ENCODE measurements around the gene EFEMP2. TPM values are rescaled to one million over a fixed set of nuclear protein-coding genes. Genes with fewer than 3 reads are reported as not detected.

EFEMP2 gene
- total RNA-seq, 1 donor from 2014 or later, result 97.3 TPM

DNA sequence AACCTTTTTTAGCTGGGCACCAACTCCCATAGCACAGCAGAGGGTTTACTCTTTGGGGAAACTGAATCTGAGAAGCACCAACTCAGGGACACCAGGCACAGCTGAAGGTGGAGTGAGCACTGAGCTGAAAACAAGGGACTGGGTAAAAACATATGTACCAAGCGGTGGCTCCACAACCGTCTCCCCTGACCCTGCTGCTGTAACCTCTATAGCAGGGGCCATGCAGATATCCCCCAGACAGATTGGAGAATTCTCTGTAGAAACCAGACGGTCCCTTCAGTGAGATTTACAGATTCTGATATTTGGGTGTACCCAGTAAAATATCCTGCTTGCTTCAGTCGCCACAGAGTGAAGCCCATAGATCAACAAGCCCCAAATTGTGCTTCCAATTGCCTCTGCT lies 43.1 kb downstream of the EFEMP2 start:
- Histone ChIP-seq H3K4me2 (ENCODE audit: low read length) (no peak overlapping the region), H4K20me1 (ENCODE audit: insufficient read depth, low read length) (no peaks in the 10 kb centered on the region), H2AFZ (ENCODE audit: low read depth, low read length) (no peak overlapping the region), H3K4me3 (ENCODE audit: insufficient read depth, low read depth, low read length) (no peak overlapping the region), H3K4me1 (ENCODE audit: insufficient read depth, low read length) (peaks cover 14% of the 10 kb centered on the region), H3K9me3 (ENCODE audit: insufficient read depth, low read depth, low read length) (no peaks in the 10 kb centered on the region), H3K27me3 (ENCODE audit: insufficient read depth, low read length) (peaks cover 28% of the 10 kb centered on the region), H3K9ac (ENCODE audit: low read length) (no peak overlapping the region), H3K27ac (ENCODE audit: low read depth, low read length) (no peak overlapping the region), H3K79me2 (ENCODE audit: insufficient read depth, low read length) (peaks cover 3% of the 10 kb centered on the region), H3K36me3 (ENCODE audit: insufficient read depth, low read length) (no peaks in the 10 kb centered on the region)
- H3K4me1 Mint-ChIP-seq (ENCODE audit: low read depth, unreplicated experiment), result peaks cover 2% of the 10 kb centered on the region
- DNase-seq (ENCODE audit: low read depth) (no peak), FAIRE-seq (no peak)
- peaks cover 4% of the 10 kb centered on the region for H3K9me3 Mint-ChIP-seq (ENCODE audit: unreplicated experiment)
- no peak overlapping the region for H3K27ac Mint-ChIP-seq (ENCODE audit: unreplicated experiment)
- peaks cover 3% of the 10 kb centered on the region for H3K36me3 Mint-ChIP-seq (ENCODE audit: low read depth, unreplicated experiment)
- TF ChIP-seq EZH2 (IDR thresholded peaks at IDR 0.05; ENCODE audit: insufficient read depth, low read length) (no peak), CTCF (IDR thresholded peaks at IDR 0.05; ENCODE audit: insufficient read depth, low read depth, low read length) (no peak)
- peaks cover 20% of the 10 kb centered on the region for H3K27me3 Mint-ChIP-seq (ENCODE audit: low read depth, unreplicated experiment)
- H3K4me3 Mint-ChIP-seq (ENCODE audit: unreplicated experiment), result no peak overlapping the region

DNA sequence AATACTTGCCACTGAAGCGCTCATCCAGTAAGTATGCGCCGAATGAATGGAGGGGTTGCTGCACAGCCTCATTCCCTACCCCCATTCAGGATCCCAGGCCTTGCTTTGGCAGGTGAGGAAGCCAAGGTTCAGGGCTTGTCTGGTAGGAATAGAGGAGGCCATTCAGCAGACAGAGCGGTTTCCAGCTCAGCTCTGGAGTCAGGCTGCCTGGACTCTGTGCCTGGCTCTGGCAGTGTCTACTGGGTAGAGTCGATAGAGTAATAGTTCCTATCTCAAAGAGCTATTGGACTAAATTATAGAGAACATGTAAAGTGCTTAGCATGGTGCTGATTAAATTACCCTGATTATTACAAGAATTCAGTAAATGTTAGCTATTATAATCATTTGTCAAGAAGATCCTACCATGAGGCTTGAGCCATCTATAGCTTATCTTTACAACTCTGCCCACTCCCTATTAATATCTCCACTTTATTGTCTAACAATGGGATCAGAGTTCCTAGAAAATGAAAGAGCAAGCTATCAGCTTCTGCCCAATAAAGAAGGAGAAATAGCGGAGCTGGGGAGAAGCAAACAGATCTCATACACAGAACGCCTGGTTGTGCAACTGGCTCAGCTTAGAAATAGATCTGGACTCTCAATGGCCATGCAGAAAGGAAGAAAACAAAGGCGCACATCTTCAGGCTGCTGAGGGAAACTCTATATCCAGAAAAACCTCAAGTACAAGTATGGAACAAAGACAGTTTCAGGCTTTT lies 45.4 kb downstream of the EFEMP2 start:
- Mint-ChIP-seq H3K4me1 (ENCODE audit: low read depth, unreplicated experiment) (no peaks in the 10 kb centered on the region), H3K36me3 (ENCODE audit: low read depth, unreplicated experiment) (peaks cover 3% of the 10 kb centered on the region), H3K27me3 (ENCODE audit: low read depth, unreplicated experiment) (peaks cover 16% of the 10 kb centered on the region), H3K27ac (ENCODE audit: unreplicated experiment) (no peak overlapping the region), H3K9me3 (ENCODE audit: unreplicated experiment) (no peaks in the 10 kb centered on the region), H3K4me3 (ENCODE audit: unreplicated experiment) (no peak overlapping the region)
- DNase-seq (ENCODE audit: low read depth) (no peak), FAIRE-seq (no peak)
- Histone ChIP-seq H4K20me1 (ENCODE audit: insufficient read depth, low read length) (no peaks in the 10 kb centered on the region), H3K27me3 (ENCODE audit: insufficient read depth, low read length) (peaks cover 20% of the 10 kb centered on the region), H3K4me3 (ENCODE audit: insufficient read depth, low read depth, low read length) (no peak overlapping the region), H3K4me1 (ENCODE audit: insufficient read depth, low read length) (no peaks in the 10 kb centered on the region), H2AFZ (ENCODE audit: low read depth, low read length) (no peak overlapping the region), H3K4me2 (ENCODE audit: low read length) (no peak overlapping the region), H3K27ac (ENCODE audit: low read depth, low read length) (no peak overlapping the region), H3K79me2 (ENCODE audit: insufficient read depth, low read length) (no peaks in the 10 kb centered on the region), H3K9me3 (ENCODE audit: insufficient read depth, low read depth, low read length) (no peaks in the 10 kb centered on the region), H3K9ac (ENCODE audit: low read length) (no peak overlapping the region), H3K36me3 (ENCODE audit: insufficient read depth, low read length) (no peaks in the 10 kb centered on the region)
- TF ChIP-seq EZH2 (IDR thresholded peaks at IDR 0.05; ENCODE audit: insufficient read depth, low read length) (no peak), CTCF (IDR thresholded peaks at IDR 0.05; ENCODE audit: insufficient read depth, low read depth, low read length) (no peak)
